Stimulated activated CD4-positive, alpha-beta T cell treated with anti-CD3 and anti-CD28 coated beads, Interleukin-2, amount 100 ng/mL, for 48 hours (primary cell): Measurements from ENCODE around the gene PTPRU.
A peak's percentile ranks its signal among the peaks of the same experiment; 100 is the strongest.
"Not testable (repeated sequence)": the region's sequence is repeated elsewhere in the genome, so short reads cannot be mapped to it uniquely, and the experiment has no call there.

Experiments used
- DNase-seq, 2 donors: peaks; one replicate each; pipeline ENCODE4 v3.0.0-alpha.2; 2020

PTPRU gene

DNA sequence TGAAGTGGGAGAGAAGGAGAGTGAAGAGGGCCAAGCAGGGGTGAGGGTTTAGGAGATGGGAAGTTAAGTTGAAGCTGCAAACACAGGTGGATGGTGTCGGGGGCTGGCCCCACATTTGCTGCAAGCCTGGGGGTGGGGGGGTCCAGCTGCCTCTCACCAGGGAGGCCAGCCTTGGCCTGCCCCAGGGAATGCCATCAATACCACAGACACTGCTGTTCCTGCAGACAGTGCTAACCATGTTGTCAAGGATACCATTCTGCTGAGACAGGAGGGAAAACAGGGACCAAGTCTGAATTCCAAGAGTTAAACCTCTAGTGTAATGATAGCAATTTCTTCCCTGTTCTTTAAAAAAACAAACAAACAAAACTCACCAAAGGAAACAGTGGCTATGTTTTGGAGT is 13.6 kb upstream of the PTPRU start:
- DNase-seq: no peak

DNA sequence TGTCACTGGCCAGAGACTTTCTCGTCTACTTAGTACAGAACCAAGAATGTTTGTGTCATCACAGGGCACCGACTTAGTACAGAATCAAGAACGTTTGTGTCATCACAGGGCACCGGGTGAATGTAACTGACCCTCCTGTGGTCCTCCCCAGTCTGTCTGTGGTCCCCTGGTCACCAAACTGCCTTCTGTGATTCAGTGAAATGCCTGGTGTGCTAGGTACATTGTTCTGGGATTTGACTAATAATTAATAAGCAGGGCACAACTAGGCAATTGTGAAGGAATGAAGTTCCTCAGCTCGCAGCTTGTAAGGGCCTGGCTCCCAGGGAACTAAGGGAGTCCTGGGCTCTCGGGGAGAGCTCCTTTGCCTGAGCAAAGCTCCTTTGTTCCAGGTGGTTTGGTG is 12.8 kb upstream of the PTPRU start:
- no peak for DNase-seq

DNA sequence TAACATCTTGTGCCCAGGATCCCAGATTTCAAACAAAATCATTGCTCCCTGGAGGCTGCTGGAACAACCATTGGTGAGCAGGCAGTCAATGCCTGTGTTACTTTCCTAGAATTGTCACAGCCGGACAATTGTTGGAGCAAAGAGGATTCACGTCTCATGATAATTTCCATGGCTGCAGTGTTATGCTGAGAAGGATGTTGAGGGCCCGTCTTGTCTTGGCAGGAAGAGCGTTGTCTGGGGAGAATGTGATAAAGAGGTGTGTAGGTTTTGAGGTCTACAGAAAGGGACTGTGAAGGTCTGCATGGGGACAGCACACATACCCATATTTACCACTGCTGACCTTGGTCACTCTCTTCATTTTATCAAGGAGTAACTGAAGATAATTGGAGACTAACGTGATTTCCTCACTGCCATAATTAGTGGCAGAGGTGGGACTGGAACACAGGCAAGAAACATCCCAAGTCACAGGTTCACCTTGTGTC is 11.9 kb upstream of the PTPRU start:
- no peak for DNase-seq

DNA sequence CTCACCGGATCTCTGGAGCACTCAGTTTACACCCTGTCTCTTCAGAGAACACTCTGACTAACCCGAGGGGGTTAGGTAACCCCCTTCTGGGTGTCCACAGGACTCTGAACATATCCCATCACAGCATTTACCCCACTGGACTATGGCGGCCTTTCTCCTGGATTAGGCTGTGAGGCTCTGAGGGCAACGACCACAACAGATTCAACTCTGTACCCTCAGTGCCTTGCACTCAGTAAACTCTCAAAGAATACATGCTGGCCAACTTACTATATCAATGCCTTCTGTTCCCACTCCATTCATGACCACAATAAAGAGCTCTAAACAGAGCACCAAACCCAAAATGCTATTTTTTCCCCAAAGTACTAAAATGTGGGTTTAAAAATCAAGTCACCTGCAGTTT is 11.0 kb upstream of the PTPRU start:
- DNase-seq: no peak

DNA sequence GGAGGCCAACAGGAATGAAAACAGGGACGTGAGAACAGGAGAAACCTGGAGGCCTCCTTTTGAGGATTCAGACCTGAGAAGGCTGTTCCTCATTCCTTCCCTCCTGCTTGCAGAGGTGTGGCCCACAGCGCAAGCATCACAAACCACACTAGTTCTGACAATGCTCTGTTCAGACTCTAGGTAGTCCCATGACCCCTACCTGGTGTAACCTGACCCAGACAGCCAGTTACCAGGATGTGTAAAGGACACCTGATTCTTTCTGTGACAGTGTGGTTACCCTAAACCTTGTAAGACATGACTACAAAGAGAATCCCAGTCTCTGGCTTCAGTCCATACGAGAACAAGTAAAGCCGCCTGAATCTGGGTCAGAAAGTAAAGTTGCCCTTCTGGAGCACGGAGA is 8.8 kb upstream of the PTPRU start:
- DNase-seq: no peak

DNA sequence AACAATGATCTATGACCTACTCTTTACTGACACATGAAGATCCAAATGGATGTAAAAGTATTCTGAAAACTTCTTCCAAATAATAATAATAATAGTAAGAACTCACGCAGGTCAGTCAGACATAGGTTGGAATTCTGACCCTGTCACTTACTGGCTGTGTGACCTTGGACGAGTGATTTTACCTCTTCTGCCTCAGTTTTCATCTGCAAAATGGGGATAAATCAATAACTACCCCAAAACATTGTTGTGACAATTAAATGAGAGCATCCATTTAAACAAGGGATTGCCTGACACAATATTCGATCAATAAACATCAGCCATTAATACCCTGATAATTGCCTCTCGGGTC is 6.1 kb upstream of the PTPRU start:
- no peak for DNase-seq

DNA sequence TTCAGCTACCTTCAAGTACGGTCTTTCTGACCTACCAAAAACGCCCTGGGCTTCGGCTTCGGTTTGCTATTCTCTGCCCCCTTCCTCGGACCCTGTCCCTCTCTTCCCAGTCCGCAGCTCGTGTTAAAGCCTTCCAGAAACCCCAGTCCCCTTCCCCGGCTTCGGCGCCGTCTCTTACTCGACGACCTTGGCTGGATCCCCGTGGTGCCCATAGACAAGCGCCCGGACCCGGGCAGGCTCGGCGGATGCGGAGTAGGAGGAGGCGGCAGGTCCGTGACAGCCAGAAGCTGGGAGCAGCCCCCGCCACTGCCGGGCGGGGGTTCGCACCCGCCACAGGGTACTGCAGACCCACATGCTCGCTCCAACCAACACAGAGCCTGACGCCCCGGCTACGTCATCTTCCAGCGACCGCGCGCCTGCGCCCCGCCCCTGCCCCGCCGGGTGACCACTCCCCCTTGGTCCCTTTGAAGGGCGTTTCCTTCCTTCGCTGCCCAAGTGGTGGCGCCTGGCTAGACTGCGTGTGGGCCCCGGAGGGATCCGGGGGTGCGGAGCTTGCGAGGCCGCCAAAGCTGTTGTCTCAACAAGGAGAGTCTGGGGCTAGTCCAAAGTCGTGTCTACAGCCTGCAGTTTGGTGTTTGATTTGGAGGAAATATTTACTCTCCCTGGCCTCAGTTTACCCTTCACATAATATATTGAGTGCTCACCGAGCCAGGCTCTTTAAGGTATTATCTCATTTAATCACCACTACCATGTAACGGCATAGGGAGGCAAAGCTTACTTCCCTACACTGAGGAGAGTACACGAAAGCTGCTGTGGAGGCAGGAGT is 5.6 kb upstream of the PTPRU start, which contains the start of gene MECR:
Gene MECR, minus strand, starts transcription at position 382 of the 826 bp plus-strand sequence. Its CDS starts 28 bp downstream, at position 354.
- DNase-seq: peak; percentile 96 to 97

DNA sequence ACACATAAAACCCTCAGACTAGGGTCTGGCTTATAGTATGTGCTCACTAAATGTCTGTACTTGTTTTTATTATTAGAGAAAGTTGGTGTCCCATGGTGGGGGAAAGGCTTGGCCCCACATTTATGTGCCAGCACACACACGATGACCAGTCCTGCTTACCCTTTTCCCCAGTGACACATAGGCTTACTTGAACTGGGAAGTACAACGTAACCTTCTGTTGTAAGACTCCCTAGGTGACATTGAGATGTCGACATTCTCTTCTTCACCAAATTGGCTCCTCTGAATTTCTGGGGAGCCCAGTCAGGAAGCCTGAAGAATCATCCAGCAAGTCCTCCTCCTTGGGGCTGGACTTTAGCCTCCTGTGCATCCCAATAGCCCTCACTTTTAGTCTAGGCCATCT is 3.9 kb upstream of the PTPRU start:
- no peak for DNase-seq

DNA sequence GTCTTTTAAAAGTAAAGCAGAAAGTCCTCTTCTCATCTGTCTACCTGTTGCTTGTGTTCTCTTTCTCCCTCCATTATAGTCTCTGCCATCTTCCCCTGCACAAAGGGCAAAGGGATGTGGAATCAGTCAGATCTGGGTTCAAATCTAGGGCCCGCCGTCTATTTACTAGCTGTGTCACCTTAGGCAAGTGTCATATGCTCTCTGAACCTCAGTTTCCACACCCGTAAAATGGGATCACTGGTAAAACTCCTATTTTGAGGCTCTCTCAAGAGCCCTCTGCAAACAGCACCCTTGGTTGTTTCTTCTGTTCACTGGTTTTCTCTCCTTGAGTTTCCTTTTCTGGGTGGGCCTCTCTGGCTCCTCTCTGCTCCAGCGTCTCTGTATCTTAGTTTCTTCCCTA is 2.6 kb upstream of the PTPRU start:
- no peak for DNase-seq

DNA sequence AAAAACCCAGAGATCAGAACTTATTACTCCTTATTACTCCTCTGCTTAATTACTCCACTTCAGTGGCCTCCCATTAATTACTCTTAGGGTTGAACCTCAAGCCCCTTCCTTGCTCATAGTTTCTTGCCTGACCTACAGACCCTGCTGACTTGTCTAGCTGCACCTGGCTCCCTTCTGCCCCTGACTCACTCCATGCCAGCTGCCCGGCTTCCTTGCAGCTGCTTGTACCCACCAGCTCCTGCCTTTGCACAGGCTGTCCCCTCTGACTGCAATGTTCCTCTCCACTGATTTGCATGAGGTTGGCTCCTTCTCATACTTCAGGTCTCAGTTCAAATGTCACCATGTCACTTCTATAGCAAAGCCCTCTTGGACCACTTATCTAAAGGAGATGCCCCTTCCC is 1.9 kb upstream of the PTPRU start:
- no peak for DNase-seq

DNA sequence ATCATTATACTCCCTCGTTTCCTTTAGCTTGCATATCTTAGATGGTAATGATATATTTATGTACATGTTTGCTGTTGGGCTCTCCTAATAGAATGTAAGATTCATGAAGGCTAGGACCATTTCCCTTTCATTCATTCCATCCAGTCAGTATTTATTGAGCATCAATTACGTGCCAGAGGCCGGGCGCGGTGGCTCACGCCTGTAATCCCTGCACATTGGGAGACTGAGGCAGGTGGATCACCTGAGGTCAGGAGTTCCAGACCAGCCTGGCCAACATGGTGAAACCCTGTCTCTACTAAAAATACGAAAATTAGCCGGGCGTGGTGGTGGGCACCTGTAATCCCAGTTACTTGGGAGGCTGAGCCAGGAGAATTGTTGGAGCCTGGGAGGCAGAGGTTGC is 1.4 kb upstream of the PTPRU start:
- DNase-seq: not testable (repeated sequence)

DNA sequence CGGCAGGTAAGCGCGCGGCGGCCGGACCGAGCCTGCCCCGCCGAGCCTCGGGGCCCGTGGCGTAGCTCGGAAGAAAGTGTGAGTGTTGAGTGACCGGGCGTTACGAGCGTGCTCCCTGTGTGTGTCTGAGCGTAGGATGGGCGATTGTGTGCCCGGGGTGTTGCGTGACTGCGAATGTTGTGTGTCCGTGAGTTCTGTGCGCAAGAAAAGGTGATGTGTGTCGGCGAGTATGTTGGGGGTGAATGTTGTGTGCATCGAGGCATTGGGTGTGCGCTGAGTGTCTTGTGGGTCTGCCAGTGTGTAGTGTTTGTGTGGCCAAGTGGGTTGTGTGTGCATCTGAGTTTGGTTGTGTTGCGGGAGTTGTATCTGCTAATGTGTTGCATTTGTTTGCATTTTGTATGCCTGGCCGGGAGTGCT is 398 bp downstream of the PTPRU start:
- peak in 1 of 2 donors; percentile 10 for DNase-seq

DNA sequence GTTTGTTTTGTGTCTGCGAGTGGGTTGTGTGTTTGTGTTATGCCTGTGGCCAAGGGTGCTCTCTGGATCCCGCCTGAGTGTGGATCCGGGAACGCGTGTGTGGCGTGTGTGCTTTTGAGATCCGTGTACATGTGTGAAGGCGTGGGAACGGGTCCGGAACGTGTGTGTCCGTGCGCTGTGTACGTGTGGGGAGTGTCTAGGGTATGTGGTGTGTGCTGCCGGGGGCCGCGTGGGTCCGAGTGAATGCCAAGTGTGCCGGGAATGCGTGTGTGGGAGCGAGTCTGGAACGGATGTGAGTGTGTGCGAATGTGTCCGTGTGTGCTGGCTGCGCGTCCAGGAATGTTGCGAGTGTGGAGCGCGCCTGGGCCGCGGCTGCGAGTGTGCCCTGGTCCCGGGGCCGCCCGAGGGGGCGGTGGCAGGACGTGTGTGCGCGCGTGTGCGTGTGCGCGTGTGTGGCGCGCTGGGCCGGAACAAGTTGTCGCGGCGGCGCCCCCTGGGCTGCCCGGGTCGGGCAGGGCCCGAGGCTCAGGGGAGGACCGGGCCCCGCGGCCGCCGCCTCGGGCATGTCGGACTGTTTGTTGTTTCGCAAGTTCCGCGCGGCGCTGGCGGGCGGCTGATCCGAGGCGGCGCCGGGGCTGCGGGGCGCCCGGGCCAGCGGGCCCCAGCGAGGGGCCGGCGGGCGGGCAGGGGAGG is 953 bp downstream of the PTPRU start:
- no peak for DNase-seq

DNA sequence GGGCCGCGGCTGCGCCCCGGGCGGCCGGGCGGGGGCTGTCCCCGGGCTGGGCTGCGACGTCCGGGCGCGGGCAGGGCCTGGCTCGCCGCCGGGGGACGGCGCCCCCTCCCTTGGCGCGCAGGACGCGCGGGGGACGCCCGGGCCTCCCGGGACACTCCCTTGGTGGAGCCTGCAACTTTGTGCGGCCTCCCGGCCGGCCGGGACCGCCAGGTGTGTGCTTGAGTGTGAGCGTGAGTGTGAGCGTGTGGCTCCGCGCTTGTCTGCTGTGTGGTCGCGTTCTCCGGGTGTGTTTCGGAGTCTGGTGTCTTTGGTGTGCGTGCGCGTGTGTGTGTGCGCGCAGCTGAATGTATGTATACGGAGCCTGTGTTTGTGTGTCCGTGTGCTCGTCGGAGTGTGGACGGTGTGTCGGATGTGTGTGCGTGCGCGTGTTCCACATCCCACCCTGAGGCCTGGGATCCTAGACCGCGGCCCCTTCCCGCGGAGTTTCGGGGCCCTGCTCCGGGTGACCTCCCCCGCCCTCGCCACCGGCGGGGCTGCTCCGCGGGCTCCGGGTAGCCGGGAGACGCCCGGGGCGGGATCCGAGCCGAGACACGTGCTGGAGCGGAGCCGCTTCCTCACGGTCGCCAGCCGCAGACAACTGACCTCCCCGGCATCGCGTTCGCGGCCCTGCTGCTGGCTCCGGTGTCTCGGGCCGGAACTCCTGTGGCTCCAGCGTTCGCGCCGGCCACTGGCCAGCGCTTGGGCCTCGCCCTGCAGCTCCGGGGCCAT is 1.7 kb downstream of the PTPRU start:
- DNase-seq: no peak

DNA sequence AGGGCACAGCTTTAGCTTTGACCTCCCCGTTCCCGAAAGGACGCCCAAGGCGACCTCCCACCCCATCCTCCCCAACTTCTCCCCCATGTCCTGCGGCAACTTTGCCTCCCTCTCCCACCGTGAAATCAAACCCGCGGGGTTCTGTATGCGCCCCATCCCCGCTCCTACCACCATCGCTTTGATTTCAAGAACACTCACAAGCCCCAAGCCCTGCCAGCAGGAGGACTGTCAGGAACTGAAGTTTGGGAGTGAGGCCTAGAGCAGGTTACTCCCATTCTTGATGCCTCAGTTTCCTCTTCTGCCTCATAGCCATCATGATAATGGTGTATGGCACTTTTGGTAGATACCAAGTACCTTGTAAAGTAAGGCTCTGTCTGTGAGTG is 2.3 kb downstream of the PTPRU start:
- no peak for DNase-seq

DNA sequence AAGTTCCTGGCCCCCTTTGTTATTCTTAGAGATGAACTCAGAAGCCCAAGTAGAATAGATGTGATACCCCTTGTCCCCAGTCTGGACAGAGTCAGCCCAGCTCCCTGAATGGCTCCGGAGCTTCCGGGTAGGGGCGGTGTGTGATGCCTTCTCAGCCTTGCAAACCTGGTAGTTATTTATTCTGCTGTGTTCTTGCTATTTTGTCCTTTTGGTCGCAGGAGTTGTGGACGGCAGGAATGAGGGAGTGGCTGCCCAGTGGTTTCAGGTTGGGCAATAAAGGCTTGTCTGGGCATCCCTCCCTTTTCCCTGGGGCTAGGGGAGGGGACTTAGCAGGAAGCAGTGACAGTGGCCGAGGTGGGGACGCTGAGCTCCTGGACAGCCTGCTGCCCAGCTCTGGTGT is 2.8 kb downstream of the PTPRU start:
- DNase-seq: no peak

DNA sequence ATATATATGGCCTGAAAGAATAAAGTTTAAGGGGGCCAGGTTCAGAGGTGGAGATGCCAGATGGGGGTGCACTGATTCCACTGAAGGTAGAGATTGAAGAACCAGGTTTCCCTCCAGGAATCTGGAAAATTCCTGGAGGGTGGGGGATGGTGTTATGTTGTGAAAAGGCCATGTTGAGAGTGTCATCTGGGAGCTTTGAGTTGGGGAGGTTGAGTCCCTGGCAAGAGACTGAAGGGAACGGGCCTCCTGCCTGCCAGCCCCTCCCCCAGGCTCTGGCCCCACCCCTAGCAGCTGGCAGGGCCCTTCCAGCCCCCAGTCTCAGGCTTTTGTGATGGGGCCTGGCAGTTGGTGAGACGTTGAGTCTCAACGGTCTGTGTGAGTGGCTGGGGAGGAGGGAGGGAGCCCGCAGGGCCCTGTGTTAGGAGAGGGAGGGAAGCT is 4.1 kb downstream of the PTPRU start:
- DNase-seq: no peak

DNA sequence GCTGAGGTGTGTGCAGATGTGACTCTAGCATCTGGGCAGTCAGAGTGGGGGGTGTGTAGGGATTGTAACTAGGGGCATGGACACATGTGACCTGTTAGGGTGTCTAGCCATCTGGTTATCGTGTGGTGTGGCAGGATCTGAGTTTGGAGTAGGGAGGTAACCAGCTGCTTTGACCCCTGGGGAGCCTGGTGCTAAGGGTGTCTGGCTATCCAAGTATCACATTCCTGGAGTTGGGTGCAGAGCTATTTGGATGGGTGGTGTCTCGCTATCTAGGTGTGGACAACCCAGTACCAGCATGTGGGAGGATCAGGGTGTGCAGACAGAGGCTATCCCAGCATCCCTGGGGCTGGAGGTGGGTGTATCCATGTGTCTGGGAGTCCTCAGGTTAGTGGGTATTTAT is 4.7 kb downstream of the PTPRU start:
- no peak for DNase-seq

DNA sequence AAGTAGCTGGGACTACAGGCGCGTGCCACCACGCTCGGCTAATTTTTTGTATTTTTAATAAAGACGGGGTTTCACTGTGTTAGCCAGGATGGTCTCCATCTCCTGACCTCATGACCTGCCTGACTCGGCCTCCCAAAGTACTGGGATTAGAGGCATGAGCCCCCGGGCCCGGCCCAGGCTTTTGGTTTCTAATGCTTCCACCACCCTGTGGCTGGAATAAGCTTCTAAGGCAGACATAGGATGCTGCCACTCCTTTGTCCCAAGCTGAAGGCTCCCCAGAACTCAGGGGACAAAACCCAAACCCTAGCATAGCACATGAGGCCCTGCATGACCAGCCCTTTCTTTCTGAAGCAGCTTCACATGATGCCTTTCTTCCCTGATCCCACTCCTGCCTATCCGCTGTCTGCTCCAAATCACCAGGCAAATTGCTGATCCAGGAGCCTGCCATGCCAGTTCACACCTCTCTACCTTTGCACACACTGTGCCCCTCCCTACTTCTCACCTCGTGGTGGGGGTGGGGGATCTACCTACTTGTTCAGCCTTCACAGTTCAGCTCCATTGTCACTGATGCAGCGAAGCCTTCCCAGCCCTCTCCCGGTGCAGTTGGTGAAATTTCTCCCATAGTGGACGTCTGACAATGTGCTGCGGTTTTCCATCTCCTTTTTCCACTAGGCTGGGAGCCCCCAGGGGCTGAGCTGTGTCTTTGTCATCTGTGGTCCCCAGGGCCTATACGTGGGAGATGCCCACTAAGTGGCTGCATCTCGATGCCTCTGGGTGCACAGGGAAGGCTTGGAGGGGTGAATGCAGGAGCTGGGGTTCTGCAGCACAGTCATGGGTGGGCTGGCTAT is 6.9 kb downstream of the PTPRU start:
- no peak for DNase-seq

DNA sequence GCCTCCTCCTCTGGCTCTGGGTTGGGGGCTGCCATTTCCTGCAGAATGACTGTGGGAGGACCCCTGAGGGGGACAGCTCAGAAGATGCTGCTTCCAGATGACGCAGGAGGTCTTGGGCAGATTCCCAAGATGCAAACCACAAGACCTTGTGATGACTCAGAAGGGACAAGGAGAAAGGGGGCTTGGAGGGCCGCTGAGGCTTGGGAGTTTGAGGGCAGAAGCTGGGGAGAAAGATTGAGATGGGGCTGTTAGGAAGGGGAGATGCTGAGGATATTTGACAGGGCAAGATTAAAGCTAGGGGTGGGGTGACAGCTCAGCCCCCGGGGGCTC is 7.5 kb downstream of the PTPRU start:
- DNase-seq: no peak

DNA sequence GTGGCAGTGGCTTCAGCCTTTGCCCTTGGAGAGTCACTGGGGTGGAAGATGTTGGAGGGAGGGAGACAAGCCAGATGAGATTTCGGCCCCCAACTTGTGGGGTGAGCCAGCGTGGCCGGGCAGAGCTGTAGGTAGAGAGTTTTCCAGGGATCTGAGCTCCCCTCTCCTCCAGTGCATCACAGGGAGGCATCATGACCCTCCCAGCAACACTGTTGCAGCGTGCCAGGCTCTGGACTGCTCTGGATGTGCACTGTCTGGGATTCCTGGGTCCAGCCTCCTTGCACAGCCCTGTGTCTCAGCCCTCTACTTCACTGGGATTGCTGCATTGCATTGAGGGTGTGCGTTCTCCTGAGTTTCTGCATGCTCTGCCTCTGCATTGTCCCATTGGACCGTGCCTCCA is 8.9 kb downstream of the PTPRU start:
- no peak for DNase-seq

DNA sequence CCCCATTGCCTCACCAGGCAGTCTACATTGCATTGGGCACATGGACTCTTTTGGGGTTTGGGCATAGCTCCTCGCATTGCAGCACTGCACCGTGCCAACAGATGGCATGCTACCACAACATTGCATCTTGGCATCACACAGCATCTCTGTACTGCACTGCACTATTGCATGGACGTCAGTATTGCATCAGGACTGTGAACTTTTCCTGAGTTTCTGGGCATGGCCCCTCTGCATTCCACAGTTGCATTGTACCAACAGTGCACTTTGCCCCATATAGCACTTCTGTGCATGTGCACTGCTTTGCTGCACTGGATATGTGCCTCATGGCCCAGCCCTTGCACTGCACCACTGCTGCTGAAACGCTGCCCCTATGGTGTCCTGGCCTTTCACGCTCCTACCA is 9.6 kb downstream of the PTPRU start:
- DNase-seq: no peak

DNA sequence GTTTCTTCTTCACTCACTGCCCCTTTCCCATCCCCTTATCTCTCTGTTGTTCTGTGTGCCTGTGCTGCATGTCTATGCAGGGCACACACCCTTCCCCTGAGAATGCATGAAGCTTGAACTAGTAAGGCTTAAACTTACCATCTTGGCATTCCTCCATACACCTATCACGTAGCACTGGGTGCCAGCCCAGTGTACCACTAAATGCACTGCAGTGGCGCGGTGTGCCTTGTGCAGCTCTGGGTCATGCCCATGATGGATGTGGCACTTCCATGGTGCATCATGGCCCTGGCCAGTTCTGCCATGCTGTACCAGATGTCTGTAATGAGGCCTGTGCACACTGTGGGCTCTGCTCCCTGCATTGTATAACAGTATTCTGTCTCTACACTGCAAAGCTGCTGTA is 10.7 kb downstream of the PTPRU start:
- DNase-seq: no peak
